ENCODE results near the gene RNGTT. TPM values are rescaled to one million over a fixed set of nuclear protein-coding genes. Genes with fewer than 3 reads are reported as not detected.

RNGTT gene
- total RNA-seq, 1 experiment from 2014 or later = 19.4 TPM

- BruUV-seq (replicated peaks) = no TSS peak
- H3K27ac Mint-ChIP-seq (ENCODE audit: unreplicated experiment) = no peak overlapping the region
- H3K4me3 Mint-ChIP-seq (ENCODE audit: low read depth, unreplicated experiment) = no peak overlapping the region
- DNase-seq = no peak
- H3K4me1 Mint-ChIP-seq (ENCODE audit: low read depth, unreplicated experiment) = no peaks in the 10 kb centered on the region
- no peaks in the 10 kb centered on the region for H3K9me3 Mint-ChIP-seq (ENCODE audit: low read depth, unreplicated experiment)
- CTCF ChIA-PET = no interaction called here
- no peak for TF ChIP-seq CTCF (IDR thresholded peaks at IDR 0.05; ENCODE audit: unreplicated experiment)
- peaks cover 5% of the 10 kb centered on the region for H3K36me3 Mint-ChIP-seq (ENCODE audit: insufficient read depth, unreplicated experiment)
- no peaks in the 10 kb centered on the region for H3K27me3 Mint-ChIP-seq (ENCODE audit: unreplicated experiment)
- intact Hi-C loops (cut with micrococcal nuclease; ENCODE audit: unreplicated experiment) = no loop called here
These were observed 351.7 kb downstream of the RNGTT start for GRCh38 chr6:88611721-88612120.

GRCh38 chr6:88609983-88610382 lies 353.4 kb downstream of the RNGTT start:
- H3K4me3 Mint-ChIP-seq (ENCODE audit: low read depth, unreplicated experiment) = no peak overlapping the region
- H3K36me3 Mint-ChIP-seq (ENCODE audit: insufficient read depth, unreplicated experiment) = peaks cover 5% of the 10 kb centered on the region
- TF ChIP-seq CTCF (IDR thresholded peaks at IDR 0.05; ENCODE audit: unreplicated experiment) = no peak
- intact Hi-C loops (cut with micrococcal nuclease; ENCODE audit: unreplicated experiment) = no loop called here
- no TSS peak for BruUV-seq (replicated peaks)
- no peaks in the 10 kb centered on the region for H3K27me3 Mint-ChIP-seq (ENCODE audit: unreplicated experiment)
- no peaks in the 10 kb centered on the region for H3K9me3 Mint-ChIP-seq (ENCODE audit: low read depth, unreplicated experiment)
- CTCF ChIA-PET = no interaction called here
- H3K27ac Mint-ChIP-seq (ENCODE audit: unreplicated experiment) = no peak overlapping the region
- no peak for DNase-seq
- H3K4me1 Mint-ChIP-seq (ENCODE audit: low read depth, unreplicated experiment) = no peaks in the 10 kb centered on the region

- H3K36me3 Mint-ChIP-seq (ENCODE audit: insufficient read depth, unreplicated experiment) = no peaks in the 10 kb centered on the region
- intact Hi-C loops (cut with micrococcal nuclease; ENCODE audit: unreplicated experiment) = no loop called here
- H3K27ac Mint-ChIP-seq (ENCODE audit: unreplicated experiment) = no peak overlapping the region
- DNase-seq = no peak
- CTCF ChIA-PET = no interaction called here
- no peaks in the 10 kb centered on the region for H3K4me1 Mint-ChIP-seq (ENCODE audit: low read depth, unreplicated experiment)
- no TSS peak for BruUV-seq (replicated peaks)
- no peaks in the 10 kb centered on the region for H3K9me3 Mint-ChIP-seq (ENCODE audit: low read depth, unreplicated experiment)
- TF ChIP-seq CTCF (IDR thresholded peaks at IDR 0.05; ENCODE audit: unreplicated experiment) = no peak
- H3K27me3 Mint-ChIP-seq (ENCODE audit: unreplicated experiment) = no peaks in the 10 kb centered on the region
- H3K4me3 Mint-ChIP-seq (ENCODE audit: low read depth, unreplicated experiment) = no peak overlapping the region
These were observed 358.1 kb downstream of the RNGTT start for GRCh38 chr6:88605271-88605670.

GRCh38 chr6:88599571-88599970 lies 363.8 kb downstream of the RNGTT start:
- no peak for DNase-seq
- H3K9me3 Mint-ChIP-seq (ENCODE audit: low read depth, unreplicated experiment) = no peaks in the 10 kb centered on the region
- H3K27me3 Mint-ChIP-seq (ENCODE audit: unreplicated experiment) = no peaks in the 10 kb centered on the region
- no peaks in the 10 kb centered on the region for H3K4me1 Mint-ChIP-seq (ENCODE audit: low read depth, unreplicated experiment)
- H3K36me3 Mint-ChIP-seq (ENCODE audit: insufficient read depth, unreplicated experiment) = no peaks in the 10 kb centered on the region
- intact Hi-C loops (cut with micrococcal nuclease; ENCODE audit: unreplicated experiment) = no loop called here
- no peak for TF ChIP-seq CTCF (IDR thresholded peaks at IDR 0.05; ENCODE audit: unreplicated experiment)
- no peak overlapping the region for H3K4me3 Mint-ChIP-seq (ENCODE audit: low read depth, unreplicated experiment)
- no TSS peak for BruUV-seq (replicated peaks)
- CTCF ChIA-PET = no interaction called here
- no peak overlapping the region for H3K27ac Mint-ChIP-seq (ENCODE audit: unreplicated experiment)

GRCh38 chr6:88596801-88597200 lies 366.6 kb downstream of the RNGTT start:
- Mint-ChIP-seq H3K36me3 (ENCODE audit: insufficient read depth, unreplicated experiment) (no peaks in the 10 kb centered on the region), H3K27ac (ENCODE audit: unreplicated experiment) (no peak overlapping the region), H3K9me3 (ENCODE audit: low read depth, unreplicated experiment) (peaks cover 6% of the 10 kb centered on the region), H3K4me3 (ENCODE audit: low read depth, unreplicated experiment) (no peak overlapping the region), H3K27me3 (ENCODE audit: unreplicated experiment) (peaks cover 10% of the 10 kb centered on the region), H3K4me1 (ENCODE audit: low read depth, unreplicated experiment) (no peaks in the 10 kb centered on the region)
- no peak for TF ChIP-seq CTCF (IDR thresholded peaks at IDR 0.05; ENCODE audit: unreplicated experiment)
- DNase-seq = no peak
- BruUV-seq (replicated peaks) = no TSS peak
- intact Hi-C loops (cut with micrococcal nuclease; ENCODE audit: unreplicated experiment) = no loop called here
- CTCF ChIA-PET = no interaction called here
